MM.1S (cell line): ENCODE measurements around the gene PIK3C3.

Source experiments
- CTCF ChIP-seq: fragments of 300-600 bp; sonication (generic); IDR thresholded peaks from 2 replicates; pipeline ENCODE4 v1.5.1; 2016; ENCODE audit warnings: antibody characterized with exemption, low read length, mixed read lengths
- EZH2 ChIP-seq: fragments of 300-600 bp; sonication (generic); optimal IDR thresholded peaks from 2 replicates; pipeline ENCODE3; 2017; ENCODE audit warnings: low read depth, mild to moderate bottlenecking, antibody characterized with exemption, low read length, mixed read lengths

DNA sequence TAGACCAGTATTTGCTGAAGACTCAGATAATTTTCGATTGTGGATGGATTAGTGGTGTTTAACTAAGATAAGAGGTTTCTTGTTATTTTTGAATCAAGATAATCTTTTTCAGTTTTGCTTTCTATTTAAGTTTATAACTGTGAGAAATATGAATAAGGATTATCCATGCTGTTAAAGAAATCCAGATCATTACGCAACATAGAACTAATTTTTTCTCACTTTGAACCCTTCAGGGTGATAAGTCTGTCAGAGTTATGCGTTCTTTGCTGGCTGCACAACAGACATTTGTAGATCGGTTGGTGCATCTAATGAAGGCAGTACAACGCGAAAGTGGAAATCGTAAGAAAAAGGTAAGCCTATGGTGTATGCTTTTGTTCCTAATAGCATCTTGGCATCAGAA, 74.1 kb downstream of the PIK3C3 start:
- TF ChIP-seq CTCF (no peak), EZH2 (no peak)
